GM12872 (cell line): ENCODE data around the gene CCDC80.

Source experiments
- CTCF ChIP-seq: IDR thresholded peaks from 3 replicates; pipeline ENCODE4 v1.5.1; 2011; ENCODE audit warnings: low read depth, mild to moderate bottlenecking, low read length, moderate library complexity; ENCODE audit not compliant: insufficient read depth

Gene CCDC80

GRCh38 chr3:112638327-112639020 lies 2.5 kb downstream of the CCDC80 start:
- no peak for TF ChIP-seq CTCF

GRCh38 chr3:112637700-112638099 lies 3.2 kb downstream of the CCDC80 start:
- TF ChIP-seq CTCF: no peak

GRCh38 chr3:112635674-112636073 lies 5.3 kb downstream of the CCDC80 start:
- TF ChIP-seq CTCF: no peak

- no peak for TF ChIP-seq CTCF
These were observed 6.0 kb downstream of the CCDC80 start for GRCh38 chr3:112634786-112635541.

- TF ChIP-seq CTCF: no peak
These were observed 7.2 kb downstream of the CCDC80 start for GRCh38 chr3:112633757-112634156.

- TF ChIP-seq CTCF: no peak
These were observed 7.8 kb downstream of the CCDC80 start for GRCh38 chr3:112633191-112633590.

GRCh38 chr3:112632596-112632995 lies 8.3 kb downstream of the CCDC80 start:
- TF ChIP-seq CTCF: no peak
